Camera-type eye (tissue), 1 donor: ENCODE results near the gene MDM4. TPM values are rescaled to one million over a fixed set of nuclear protein-coding genes. Genes with fewer than 3 reads are reported as not detected.

ENCODE experiments used
- total RNA-seq: library from RNA; depleted of rRNA; stranded (reverse); fragments of >200 nt; gene quantifications from one replicate; pipeline ENCODE4 v1.2.3, GENCODE V29; 2014

The MDM4 gene
- total RNA-seq: 173 TPM

GRCh38 chr1:204516180-204516879 is at the start of gene MDM4:
MDM4 (plus strand) TSS chr1:204516406; CDS start chr1:204525519, 9,113 bp downstream.

GRCh38 chr1:204494281-204495077 is 21.7 kb upstream of the MDM4 start, which contains the start of gene PIK3C2B:
PIK3C2B (minus strand) TSS chr1:204494805; CDS start chr1:204469802, 25,003 bp downstream.

Other genes starting within 250 kb of the MDM4 start
- gene PLEKHA6, start 156.5 kb upstream of the MDM4 start, total RNA-seq: 17.5 TPM
- gene PPP1R15B, start 104.6 kb upstream of the MDM4 start, total RNA-seq: 62.1 TPM
- 44.6 TPM for gene PIK3C2B, start 21.6 kb upstream of the MDM4 start, total RNA-seq
- gene LRRN2, start 169.3 kb downstream of the MDM4 start, total RNA-seq: 20.6 TPM